NB4 (cell line): ENCODE measurements around the gene SLC7A4.

Experiments
- DNase-seq: peaks from one replicate; pipeline ENCODE4 v3.0.0; 2010; ENCODE audit warnings: low read depth
- H3K4me3 ChIP-seq: one replicate; pipeline ENCODE4 v1.5.1; 2011; ENCODE audit warnings: mild to moderate bottlenecking, low read depth, low read length, moderate library complexity
- CTCF ChIP-seq: IDR thresholded peaks from one replicate; pipeline ENCODE4 v1.5.1; 2012; ENCODE audit warnings: low read depth, low read length
- MAX ChIP-seq: IDR thresholded peaks from 2 replicates; pipeline ENCODE4 v1.6.1; 2011; ENCODE audit warnings: low read depth, low read length
- MYC ChIP-seq: IDR thresholded peaks from 2 replicates; pipeline ENCODE4 v1.6.1; 2011; ENCODE audit warnings: low read depth, low read length
- POLR2A ChIP-seq: IDR thresholded peaks from 2 replicates; pipeline ENCODE4 v1.6.1; 2011; ENCODE audit warnings: mild to moderate bottlenecking; ENCODE audit not compliant: insufficient read length; ENCODE audit errors: extremely low read depth

SLC7A4 gene

GRCh38 chr22:21047730-21048129, 15.4 kb upstream of the SLC7A4 start:
- no peak overlapping the region for H3K4me3 ChIP-seq
- no peak for TF ChIP-seq MYC
- TF ChIP-seq CTCF = no peak
- TF ChIP-seq POLR2A = no peak
- TF ChIP-seq MAX = no peak

GRCh38 chr22:21047035-21047661, 14.8 kb upstream of the SLC7A4 start:
- no peak for DNase-seq
- no peak for TF ChIP-seq CTCF
- no peak for TF ChIP-seq POLR2A
- no peak for TF ChIP-seq MYC
- no peak for TF ChIP-seq MAX
- no peak overlapping the region for H3K4me3 ChIP-seq

More at GRCh38 chr22:21047730-21048129, 15.4 kb upstream of the SLC7A4 start:
- DNase-seq = no peak

GRCh38 chr22:21045585-21046294, 13.4 kb upstream of the SLC7A4 start, which contains the start of gene LRRC74B:
Gene LRRC74B (plus strand): TSS chr22:21045946. CDS start chr22:21045987, 41 bp downstream.
- peak; percentile 88 for DNase-seq
- TF ChIP-seq CTCF (no peak), MAX (no peak), MYC (no peak), POLR2A (no peak)
- peak within 1 kb of the TSS; percentile 32 for H3K4me3 ChIP-seq

- no peak for TF ChIP-seq POLR2A
- TF ChIP-seq CTCF = no peak
- no peak for TF ChIP-seq MYC
- 0 out of 2 replicates have a peak, but pooled peaks have one; percentile 14 for TF ChIP-seq MAX
- DNase-seq = peak; percentile 89
- H3K4me3 ChIP-seq = peak overlapping the region; percentile 14
These were observed 12.7 kb upstream of the SLC7A4 start for GRCh38 chr22:21044931-21045584.

- TF ChIP-seq MAX (no peak), MYC (no peak), POLR2A (no peak), CTCF (no peak)
- peak overlapping the region; percentile 25 for H3K4me3 ChIP-seq
- peak; percentile 36 for DNase-seq
These were observed 11.6 kb upstream of the SLC7A4 start for GRCh38 chr22:21043860-21044535.
